SK-N-SH (cell line): ENCODE measurements around the gene KCNJ10. TPM values are rescaled to one million over a fixed set of nuclear protein-coding genes. Genes with fewer than 3 reads are reported as not detected.

Experiments used
- CTCF ChIA-PET: fragments of 300-600, 350-600 bp; formaldehyde crosslinking; extraction: SDS; loops from one replicate; lab custom pipeline; 2021; lab: Yijun Ruan, JAX
- POLR2A ChIA-PET: fragments of 350-600 bp; sonication (Branson Sonifier 250); formaldehyde crosslinking; extraction: SDS; loops from one replicate; lab custom pipeline; 2020; ENCODE audit warnings: antibody characterized with exemption, inconsistent platforms; lab: Yijun Ruan, JAX
- DNase-seq: peaks from one replicate; pipeline ENCODE4 v3.0.0; 2012
- H2AFZ ChIP-seq: fragments of 200-600 bp; sonication (generic); 2 replicates; pipeline ENCODE4 v1.8.1; 2016; ENCODE audit warnings: antibody characterized with exemption, mild to moderate bottlenecking, low read depth
- H3F3A ChIP-seq: fragments of 200-600 bp; sonication (generic); replicated peaks from 2 replicates; pipeline ENCODE3; 2016; ENCODE audit warnings: antibody characterized with exemption, mild to moderate bottlenecking; ENCODE audit not compliant: insufficient read depth
- H3K27ac ChIP-seq, 2 experiments: fragments of 200-500 bp in 1 of 2; fragments of 200-600 bp in 1 of 2; sonication (Bioruptor generic) in 1 of 2; sonication (generic), shearing (Covaris generic) in 1 of 2; 2 replicates each; pipeline versions ENCODE4 v1.5.1 to v1.6.1; 2014 to 2016; ENCODE audit warnings: low read depth in 2 of 2, inconsistent platforms in 1 of 2, low read length in 1 of 2, mild to moderate bottlenecking in 1 of 2, mixed read lengths in 1 of 2
- H3K27me3 ChIP-seq: fragments of 200-600 bp; sonication (generic), shearing (Covaris generic); 2 replicates; pipeline ENCODE4 v1.6.1; 2016; ENCODE audit warnings: mixed run types; ENCODE audit not compliant: insufficient read depth
- H3K36me3 ChIP-seq, 2 experiments: fragments of 200-500 bp in 1 of 2; fragments of 200-600 bp in 1 of 2; sonication (Bioruptor generic) in 1 of 2; sonication (generic) in 1 of 2; replicated peaks in 1 of 2; 2 replicates each; pipeline versions ENCODE3 to v1.5.1; 2014 to 2016; ENCODE audit warnings: low read length in 1 of 2, mild to moderate bottlenecking in 1 of 2; ENCODE audit not compliant: insufficient read depth in 2 of 2, control insufficient read depth in 1 of 2
- H3K4me1 ChIP-seq, 2 experiments: fragments of 200-500 bp in 1 of 2; fragments of 200-600 bp in 1 of 2; sonication (Bioruptor generic) in 1 of 2; sonication (generic), shearing (Covaris generic) in 1 of 2; 2 replicates each; pipeline versions ENCODE4 v1.5.1 to v1.6.1; 2014 to 2016; ENCODE audit warnings: low read depth in 1 of 2, low read length in 1 of 2, mixed run types in 1 of 2; ENCODE audit not compliant: insufficient read depth in 2 of 2, control insufficient read depth in 1 of 2
- H3K4me2 ChIP-seq: fragments of 200-600 bp; sonication (generic), shearing (Covaris generic); 2 replicates; pipeline ENCODE4 v1.6.1; 2017; ENCODE audit warnings: mixed run types
- H3K4me3 ChIP-seq, 2 experiments: fragments of 200-500 bp in 1 of 2; fragments of 200-600 bp in 1 of 2; sonication (Bioruptor generic) in 1 of 2; sonication (generic), shearing (Covaris generic) in 1 of 2; 2 replicates each; pipeline versions ENCODE4 v1.5.1 to v1.8.1; 2014 to 2016; ENCODE audit warnings: low read depth in 2 of 2, inconsistent platforms in 1 of 2, low read length in 1 of 2, mild to moderate bottlenecking in 1 of 2, mixed read lengths in 1 of 2, moderate library complexity in 1 of 2
- H3K79me2 ChIP-seq: fragments of 200-600 bp; sonication (generic); 2 replicates; pipeline ENCODE4 v1.8.1; 2017; ENCODE audit warnings: mild to moderate bottlenecking; ENCODE audit not compliant: insufficient read depth
- H3K9ac ChIP-seq: fragments of 200-600 bp; sonication (generic); 2 replicates; pipeline ENCODE4 v1.6.1; 2017; ENCODE audit warnings: mixed run types
- H3K9me2 ChIP-seq: fragments of 200-600 bp; sonication (generic); 2 replicates; pipeline ENCODE4 v1.6.1; 2017; ENCODE audit warnings: mixed run types
- H3K9me3 ChIP-seq: fragments of 200-600 bp; sonication (generic); 2 replicates; pipeline ENCODE4 v1.6.1; 2017; ENCODE audit warnings: mixed run types, mild to moderate bottlenecking, moderate library complexity
- H4K20me1 ChIP-seq: fragments of 200-600 bp; sonication (generic); 2 replicates; pipeline ENCODE4 v1.6.1; 2017; ENCODE audit warnings: mild to moderate bottlenecking, mixed run types; ENCODE audit not compliant: insufficient read depth
- EZH2phosphoT487 ChIP-seq: fragments of 200-600 bp; sonication (generic); IDR thresholded peaks from 2 replicates; pipeline ENCODE4 v1.6.1; 2017; ENCODE audit warnings: low read depth, mixed run types, mild to moderate bottlenecking, antibody characterized with exemption, moderate library complexity, borderline replicate concordance
- GABPA ChIP-seq: IDR thresholded peaks from 2 replicates; pipeline ENCODE4 v1.4.0; 2012; ENCODE audit warnings: low read depth, mild to moderate bottlenecking
- IRF3 ChIP-seq: fragments of 150-350 bp; IDR thresholded peaks from 2 replicates; pipeline ENCODE4 v1.6.1; 2016; ENCODE audit warnings: mild to moderate bottlenecking, low read depth, low read length
- NRF1 ChIP-seq: IDR thresholded peaks from 2 replicates; pipeline ENCODE4 v1.6.1; 2012; ENCODE audit warnings: low read depth, mild to moderate bottlenecking, low read length
- PBX3 ChIP-seq: IDR thresholded peaks from 2 replicates; pipeline ENCODE4; 2012
- POLR2AphosphoS5 ChIP-seq: IDR thresholded peaks from 2 replicates; pipeline ENCODE4 v1.6.1; 2012; ENCODE audit warnings: low read depth, low read length
- RFX5 ChIP-seq: IDR thresholded peaks from 2 replicates; pipeline ENCODE4 v1.6.1; 2012; ENCODE audit warnings: mild to moderate bottlenecking, improper control_type of control experiment, low read length
- RXRA ChIP-seq: IDR thresholded peaks from 2 replicates; pipeline ENCODE4 v1.4.0; 2012; ENCODE audit warnings: low read depth, mild to moderate bottlenecking, borderline replicate concordance
- TCF12 ChIP-seq: IDR thresholded peaks from 2 replicates; pipeline ENCODE4 v1.4.0; 2012
- TEAD4 ChIP-seq: IDR thresholded peaks from 2 replicates; pipeline ENCODE4 v1.4.0; 2012; ENCODE audit warnings: mild to moderate bottlenecking, borderline replicate concordance; ENCODE audit not compliant: insufficient read depth
- USF1 ChIP-seq: IDR thresholded peaks from 2 replicates; pipeline ENCODE4 v1.4.0; 2012; ENCODE audit warnings: low read depth, borderline replicate concordance
- YY1 ChIP-seq: IDR thresholded peaks from 2 replicates; pipeline ENCODE4 v1.4.0; 2012; ENCODE audit warnings: low read depth, mild to moderate bottlenecking
- WGBS: methylation state at CpG from one replicate; pipeline ENCODE4 v1.1.6; 2017; ENCODE audit warnings: low lambda C conversion rate; 5-methylcytosine and 5-hydroxymethylcytosine counted together
- polyA plus RNA-seq, 3 experiments: library from polyadenylated mRNA; depleted of rRNA; stranded (reverse); fragments of >200 nt; gene quantifications; 2 replicates each; pipeline ENCODE4 v1.2.3, GENCODE V29; 2012
- TF ChIP-seq, protein P1 (sequence below): IDR thresholded peaks from 2 replicates; pipeline ENCODE4 v1.4.0; 2012; ENCODE audit warnings: low read depth
- TF ChIP-seq, protein P2 (sequence below): IDR thresholded peaks from 2 replicates; pipeline ENCODE4 v1.4.0; 2012; ENCODE audit warnings: low read depth, borderline replicate concordance
- TF ChIP-seq, protein P3 (sequence below): IDR thresholded peaks from 2 replicates; pipeline ENCODE4 v1.6.1; 2012; ENCODE audit warnings: mild to moderate bottlenecking, low read depth, low read length, moderate library complexity
- TF ChIP-seq, protein P4 (sequence below): fragments of 150-350 bp; IDR thresholded peaks from 2 replicates; pipeline ENCODE4 v1.6.1; 2017; ENCODE audit warnings: antibody characterized with exemption, low read length, low read depth, borderline replicate concordance

Gene KCNJ10
- polyA plus RNA-seq, 1 of the 3 experiments (the other 2 are of a cell fraction) = not detected

GRCh38 chr1:160004425-160004824, 65.5 kb downstream of the KCNJ10 start:
- ChIA-PET POLR2A (interaction anchor here (1.3 kb wide), 2 partner anchors 28 to 59 kb away, joined by 3 read pairs; partner anchors contain the start of genes IGSF9 and PIGM), CTCF (interaction anchor here (1.2 to 12.0 kb wide), 10 partner anchors 10 to 183 kb away, joined by 4 to 460 read pairs (median 66); partner anchors contain the start of genes IGSF9, SLAMF9 and TAGLN2)
- H4K20me1 ChIP-seq = no peaks in the 10 kb centered on the region
- no peaks in the 10 kb centered on the region for H3K79me2 ChIP-seq
- no peak for DNase-seq
- H3K36me3 ChIP-seq = no peaks in the 10 kb centered on the region
- no peaks in the 10 kb centered on the region for H3K9me3 ChIP-seq
- no peaks in the 10 kb centered on the region for H3K27me3 ChIP-seq
- H3K4me3 ChIP-seq = no peak overlapping the region
- no peaks in the 10 kb centered on the region for H3K4me1 ChIP-seq
- no peak overlapping the region for H2AFZ ChIP-seq
- no peak overlapping the region for H3K27ac ChIP-seq
- H3K9ac ChIP-seq = no peak overlapping the region
- no peak overlapping the region for H3K4me2 ChIP-seq
- H3F3A ChIP-seq = peaks cover 5% of the 10 kb centered on the region
- TF ChIP-seq RXRA (no peak), USF1 (no peak), TCF12 (no peak), NRF1 (no peak), IRF3 (no peak), EZH2phosphoT487 (no peak), PBX3 (no peak), GABPA (no peak), YY1 (no peak), TEAD4 (no peak), POLR2AphosphoS5 (no peak), RFX5 (no peak)
- TF ChIP-seq, protein P1, sequence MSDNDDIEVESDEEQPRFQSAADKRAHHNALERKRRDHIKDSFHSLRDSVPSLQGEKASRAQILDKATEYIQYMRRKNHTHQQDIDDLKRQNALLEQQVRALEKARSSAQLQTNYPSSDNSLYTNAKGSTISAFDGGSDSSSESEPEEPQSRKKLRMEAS = no peak
- TF ChIP-seq, protein P2, sequence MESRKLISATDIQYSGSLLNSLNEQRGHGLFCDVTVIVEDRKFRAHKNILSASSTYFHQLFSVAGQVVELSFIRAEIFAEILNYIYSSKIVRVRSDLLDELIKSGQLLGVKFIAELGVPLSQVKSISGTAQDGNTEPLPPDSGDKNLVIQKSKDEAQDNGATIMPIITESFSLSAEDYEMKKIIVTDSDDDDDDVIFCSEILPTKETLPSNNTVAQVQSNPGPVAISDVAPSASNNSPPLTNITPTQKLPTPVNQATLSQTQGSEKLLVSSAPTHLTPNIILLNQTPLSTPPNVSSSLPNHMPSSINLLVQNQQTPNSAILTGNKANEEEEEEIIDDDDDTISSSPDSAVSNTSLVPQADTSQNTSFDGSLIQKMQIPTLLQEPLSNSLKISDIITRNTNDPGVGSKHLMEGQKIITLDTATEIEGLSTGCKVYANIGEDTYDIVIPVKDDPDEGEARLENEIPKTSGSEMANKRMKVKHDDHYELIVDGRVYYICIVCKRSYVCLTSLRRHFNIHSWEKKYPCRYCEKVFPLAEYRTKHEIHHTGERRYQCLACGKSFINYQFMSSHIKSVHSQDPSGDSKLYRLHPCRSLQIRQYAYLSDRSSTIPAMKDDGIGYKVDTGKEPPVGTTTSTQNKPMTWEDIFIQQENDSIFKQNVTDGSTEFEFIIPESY = no peak
- TF ChIP-seq, protein P3, sequence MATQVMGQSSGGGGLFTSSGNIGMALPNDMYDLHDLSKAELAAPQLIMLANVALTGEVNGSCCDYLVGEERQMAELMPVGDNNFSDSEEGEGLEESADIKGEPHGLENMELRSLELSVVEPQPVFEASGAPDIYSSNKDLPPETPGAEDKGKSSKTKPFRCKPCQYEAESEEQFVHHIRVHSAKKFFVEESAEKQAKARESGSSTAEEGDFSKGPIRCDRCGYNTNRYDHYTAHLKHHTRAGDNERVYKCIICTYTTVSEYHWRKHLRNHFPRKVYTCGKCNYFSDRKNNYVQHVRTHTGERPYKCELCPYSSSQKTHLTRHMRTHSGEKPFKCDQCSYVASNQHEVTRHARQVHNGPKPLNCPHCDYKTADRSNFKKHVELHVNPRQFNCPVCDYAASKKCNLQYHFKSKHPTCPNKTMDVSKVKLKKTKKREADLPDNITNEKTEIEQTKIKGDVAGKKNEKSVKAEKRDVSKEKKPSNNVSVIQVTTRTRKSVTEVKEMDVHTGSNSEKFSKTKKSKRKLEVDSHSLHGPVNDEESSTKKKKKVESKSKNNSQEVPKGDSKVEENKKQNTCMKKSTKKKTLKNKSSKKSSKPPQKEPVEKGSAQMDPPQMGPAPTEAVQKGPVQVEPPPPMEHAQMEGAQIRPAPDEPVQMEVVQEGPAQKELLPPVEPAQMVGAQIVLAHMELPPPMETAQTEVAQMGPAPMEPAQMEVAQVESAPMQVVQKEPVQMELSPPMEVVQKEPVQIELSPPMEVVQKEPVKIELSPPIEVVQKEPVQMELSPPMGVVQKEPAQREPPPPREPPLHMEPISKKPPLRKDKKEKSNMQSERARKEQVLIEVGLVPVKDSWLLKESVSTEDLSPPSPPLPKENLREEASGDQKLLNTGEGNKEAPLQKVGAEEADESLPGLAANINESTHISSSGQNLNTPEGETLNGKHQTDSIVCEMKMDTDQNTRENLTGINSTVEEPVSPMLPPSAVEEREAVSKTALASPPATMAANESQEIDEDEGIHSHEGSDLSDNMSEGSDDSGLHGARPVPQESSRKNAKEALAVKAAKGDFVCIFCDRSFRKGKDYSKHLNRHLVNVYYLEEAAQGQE = no peak
- TF ChIP-seq, protein P4, sequence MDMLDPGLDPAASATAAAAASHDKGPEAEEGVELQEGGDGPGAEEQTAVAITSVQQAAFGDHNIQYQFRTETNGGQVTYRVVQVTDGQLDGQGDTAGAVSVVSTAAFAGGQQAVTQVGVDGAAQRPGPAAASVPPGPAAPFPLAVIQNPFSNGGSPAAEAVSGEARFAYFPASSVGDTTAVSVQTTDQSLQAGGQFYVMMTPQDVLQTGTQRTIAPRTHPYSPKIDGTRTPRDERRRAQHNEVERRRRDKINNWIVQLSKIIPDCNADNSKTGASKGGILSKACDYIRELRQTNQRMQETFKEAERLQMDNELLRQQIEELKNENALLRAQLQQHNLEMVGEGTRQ = no peak
- H3K9me2 ChIP-seq = no peaks in the 10 kb centered on the region
- WGBS = 75% methylated on average over 2 of the region's 2 CpGs
